Naive thymus-derived CD4-positive, alpha-beta T cell (primary cell): ENCODE data around the gene PTOV1. TPM values are rescaled to one million over a fixed set of nuclear protein-coding genes. Genes with fewer than 3 reads are reported as not detected.

Source experiments
- ATAC-seq: fragments of 150-1000 bp; cut with Tn5 transposase; 2 replicates; pipeline ENCODE4 v1.10.0; 2021; ENCODE audit warnings: mild to moderate bottlenecking, moderate library complexity
- CTCF ChIA-PET: fragments of 350-600 bp; sonication (Branson Sonifier 250); formaldehyde crosslinking; loops from one replicate; lab custom pipeline; 2021; ENCODE audit warnings: antibody characterized with exemption; lab: Charles Lee
- POLR2A ChIA-PET: fragments of 350-600 bp; sonication (Branson Sonifier 250); formaldehyde crosslinking; loops from one replicate; lab custom pipeline; 2021; ENCODE audit warnings: antibody characterized with exemption, inconsistent platforms; lab: Charles Lee
- DNase-seq, 9 donors: peaks; one replicate each; pipeline versions ENCODE4 v3.0.0 to v3.0.0-alpha.2; 2020 to 2022; ENCODE audit warnings: mixed read lengths in 1 of 9
- H3K27ac ChIP-seq: one replicate; pipeline ENCODE4 v1.7.0; 2013; ENCODE audit warnings: mild to moderate bottlenecking, low read depth, low read length, moderate library complexity
- H3K27me3 ChIP-seq, 2 donors: one replicate each; pipeline ENCODE4 v1.7.0; 2013; ENCODE audit warnings: low read length in 2 of 2, mild to moderate bottlenecking in 2 of 2, moderate library complexity in 2 of 2; ENCODE audit not compliant: control insufficient read depth in 2 of 2, insufficient read depth in 2 of 2
- H3K36me3 ChIP-seq, 3 experiments: 1 replicate in 2 of 3; 2 replicates in 1 of 3; pipeline ENCODE4 v1.7.0; 2013; ENCODE audit warnings: low read length in 3 of 3, mild to moderate bottlenecking in 3 of 3, moderate library complexity in 1 of 3; ENCODE audit not compliant: insufficient read depth in 3 of 3, control insufficient read depth in 2 of 3
- H3K4me1 ChIP-seq, 2 donors: one replicate each; pipeline ENCODE4 v1.7.0; 2013; ENCODE audit warnings: low read length in 2 of 2, mild to moderate bottlenecking in 2 of 2, moderate library complexity in 1 of 2; ENCODE audit not compliant: control insufficient read depth in 2 of 2, insufficient read depth in 2 of 2
- H3K4me3 ChIP-seq: 2 replicates; pipeline ENCODE4 v1.7.0; 2013; ENCODE audit warnings: mild to moderate bottlenecking, low read length
- H3K9me3 ChIP-seq, 3 experiments: 1 replicate in 2 of 3; 2 replicates in 1 of 3; pipeline ENCODE4 v1.7.0; 2013; ENCODE audit warnings: low read length in 3 of 3; ENCODE audit not compliant: control insufficient read depth in 2 of 3
- H3K27ac Mint-ChIP-seq, 9 donors: one replicate each; pipeline ENCODE4 v1.8.0; 2020 to 2022; ENCODE audit warnings: mixed read lengths in 9 of 9, mild to moderate bottlenecking in 8 of 9, moderate library complexity in 5 of 9, inconsistent platforms in 2 of 9
- H3K27me3 Mint-ChIP-seq, 5 donors: one replicate each; pipeline ENCODE4 v1.8.0; 2021 to 2022; ENCODE audit warnings: mixed read lengths in 5 of 5, mild to moderate bottlenecking in 1 of 5
- H3K36me3 Mint-ChIP-seq, 5 donors: one replicate each; pipeline ENCODE4 v1.8.0; 2020 to 2022; ENCODE audit warnings: mixed read lengths in 5 of 5, mild to moderate bottlenecking in 3 of 5, inconsistent platforms in 1 of 5
- H3K4me1 Mint-ChIP-seq, 7 donors: one replicate each; pipeline ENCODE4 v1.8.0; 2020 to 2022; ENCODE audit warnings: mixed read lengths in 7 of 7, mild to moderate bottlenecking in 3 of 7, inconsistent platforms in 1 of 7
- H3K4me3 Mint-ChIP-seq, 10 donors: one replicate each; pipeline ENCODE4 v1.8.0; 2020 to 2022; ENCODE audit warnings: mild to moderate bottlenecking in 10 of 10, mixed read lengths in 10 of 10, moderate library complexity in 6 of 10, inconsistent platforms in 2 of 10
- H3K9me3 Mint-ChIP-seq, 11 donors: one replicate each; pipeline ENCODE4 v1.8.0; 2020 to 2022; ENCODE audit warnings: mixed read lengths in 11 of 11, mild to moderate bottlenecking in 4 of 11, inconsistent platforms in 1 of 11, moderate library complexity in 1 of 11
- intact Hi-C, 2 donors: fragments of 100-400 bp; cut with micrococcal nuclease; formaldehyde crosslinking; loops; one replicate each; pipeline ENCODE4 v1.15.1; 2023
- polyA plus RNA-seq, 2 donors: library from polyadenylated mRNA; unstranded; fragments of 300-500 nt; fragmentation: Illumina TruSeq; gene quantifications; one replicate each; pipeline ENCODE4 v1.2.3, GENCODE V29; 2021
- total RNA-seq, 6 experiments: library from RNA in 5 of 6; stranded (reverse) in 5 of 6; gene quantifications; 1 replicate in 5 of 6; 2 replicates in 1 of 6; pipeline ENCODE4 v1.2.3 and lab custom pipeline; 2021 to 2026

Gene PTOV1
- total and polyA plus RNA-seq, 7 experiments from 2014 or later: 49.0 to 170 (median 150) TPM

DNA sequence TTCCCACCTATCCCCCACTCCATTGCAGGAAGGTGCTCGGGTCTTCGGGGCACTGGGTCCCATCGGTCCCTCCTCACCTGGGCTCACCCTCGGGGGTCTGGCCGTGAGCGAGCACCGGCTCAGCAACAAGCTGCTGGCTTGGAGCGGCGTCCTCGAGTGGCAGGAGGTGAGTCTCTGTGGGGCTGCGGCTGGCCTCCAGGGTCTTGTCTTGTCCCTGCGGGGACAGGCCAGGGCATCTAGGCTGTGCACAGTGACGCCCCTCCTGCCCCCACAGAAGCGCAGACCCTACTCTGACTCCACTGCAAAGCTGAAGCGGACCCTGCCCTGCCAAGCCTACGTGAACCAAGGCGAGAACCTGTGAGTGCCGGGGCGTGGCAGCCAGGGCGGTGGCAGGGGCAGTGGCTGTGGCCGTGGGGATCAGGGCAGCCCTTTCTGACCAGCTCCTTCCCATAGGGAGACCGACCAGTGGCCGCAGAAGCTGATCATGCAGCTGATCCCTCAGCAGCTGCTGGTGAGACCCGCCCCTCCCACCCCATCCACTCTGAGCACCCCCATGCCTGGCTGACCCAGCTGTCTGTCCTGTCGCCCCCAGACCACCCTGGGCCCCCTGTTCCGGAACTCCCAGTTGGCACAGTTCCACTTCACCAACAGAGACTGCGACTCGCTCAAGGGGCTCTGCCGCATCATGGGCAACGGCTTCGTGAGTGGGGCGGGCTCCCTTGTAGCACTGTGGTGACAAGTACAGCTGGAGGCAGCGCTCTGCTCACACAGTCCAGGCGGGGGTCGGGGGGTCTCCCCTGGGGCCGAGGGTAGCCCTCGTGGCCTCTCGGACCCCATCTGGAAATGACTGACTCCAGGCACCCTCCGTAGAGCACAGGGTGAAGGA is 3.7 kb downstream of the PTOV1 start:
- CTCF ChIA-PET: interaction anchor here (0.8 kb wide), 1 partner anchor 10 kb away, joined by 3 read pairs; no protein-coding TSS in a partner anchor
- intact Hi-C loops: no loop called here

GRCh38 chr19:49855277-49855675 is 4.3 kb downstream of the PTOV1 start:
- peak overlapping the region in 1 of 10 donors; percentile 41 for H3K4me3 Mint-ChIP-seq

More for the DNA sequence above, 3.7 kb downstream of the PTOV1 start:
- no peaks in the 10 kb centered on the region for H3K9me3 ChIP-seq
- ATAC-seq (no peak), DNase-seq (no peak)
- Mint-ChIP-seq H3K4me3 (no peak overlapping the region), H3K27ac (no peak overlapping the region), H3K9me3 (peaks cover 0 to 6% (median 0%) of the 10 kb centered on the region in 11 donors), H3K4me1 (peaks cover 20 to 28% (median 22%) of the 10 kb centered on the region in 7 donors), H3K27me3 (peaks cover 0 to 9% (median 0%) of the 10 kb centered on the region in 5 donors), H3K36me3 (peaks cover 0 to 7% (median 0%) of the 10 kb centered on the region in 5 donors)
- H3K4me3 ChIP-seq: no peak overlapping the region
- H3K27me3 ChIP-seq: no peaks in the 10 kb centered on the region
- H3K36me3 ChIP-seq: peaks cover 0 to 55% (median 3%) of the 10 kb centered on the region in 3 experiments
- peaks cover 7 to 17% of the 10 kb centered on the region in 2 donors for H3K4me1 ChIP-seq
- H3K27ac ChIP-seq: no peak overlapping the region
- POLR2A ChIA-PET: interaction anchor here (1.0 to 2.3 kb wide), 5 partner anchors 11 to 22 kb away, joined by 3 to 15 read pairs (median 5); partner anchors contain the start of genes AKT1S1 and TBC1D17

GRCh38 chr19:49855676-49856573 is 5.0 kb downstream of the PTOV1 start:
- POLR2A ChIA-PET: interaction anchor here (1.7 kb wide), 1 partner anchor 13 kb away, joined by 6 read pairs; no protein-coding TSS in a partner anchor

More at GRCh38 chr19:49855277-49855675, 4.3 kb downstream of the PTOV1 start:
- Histone ChIP-seq H3K4me3 (no peak overlapping the region), H3K27me3 (no peaks in the 10 kb centered on the region), H3K36me3 (peaks cover 0 to 62% (median 3%) of the 10 kb centered on the region in 3 experiments), H3K4me1 (peaks cover 7 to 12% of the 10 kb centered on the region in 2 donors), H3K27ac (no peak overlapping the region), H3K9me3 (no peaks in the 10 kb centered on the region)
- Mint-ChIP-seq H3K36me3 (peaks cover 0 to 7% (median 0%) of the 10 kb centered on the region in 5 donors), H3K9me3 (peaks cover 0 to 1% (median 0%) of the 10 kb centered on the region in 11 donors), H3K4me1 (peaks cover 14 to 21% (median 16%) of the 10 kb centered on the region in 7 donors), H3K27me3 (peaks cover 0 to 9% (median 0%) of the 10 kb centered on the region in 5 donors), H3K27ac (no peak overlapping the region)
- ATAC-seq: no peak
- intact Hi-C loops: no loop called here
- ChIA-PET CTCF (no interaction called here), POLR2A (interaction anchor here (1.1 kb wide), 1 partner anchor 20 kb away, joined by 4 read pairs; no protein-coding TSS in a partner anchor)
- DNase-seq: no peak

GRCh38 chr19:49856574-49857021 is 5.6 kb downstream of the PTOV1 start:
- H3K27me3 Mint-ChIP-seq: peaks cover 0 to 9% (median 0%) of the 10 kb centered on the region in 5 donors
- H3K36me3 Mint-ChIP-seq: peaks cover 0 to 11% (median 0%) of the 10 kb centered on the region in 5 donors
- Histone ChIP-seq H3K27me3 (no peaks in the 10 kb centered on the region), H3K4me3 (no peak overlapping the region), H3K9me3 (no peaks in the 10 kb centered on the region), H3K36me3 (peaks cover 0 to 71% (median 3%) of the 10 kb centered on the region in 3 experiments), H3K4me1 (peaks cover 7 to 11% of the 10 kb centered on the region in 2 donors), H3K27ac (no peak overlapping the region)
- DNase-seq (no peak), ATAC-seq (no peak)
- peaks cover 13 to 21% (median 15%) of the 10 kb centered on the region in 7 donors for H3K4me1 Mint-ChIP-seq
- intact Hi-C loops: no loop called here
- POLR2A ChIA-PET: interaction anchor here (1.7 kb wide), 1 partner anchor 12 kb away, joined by 6 read pairs; no protein-coding TSS in a partner anchor
- CTCF ChIA-PET: no interaction called here
- H3K4me3 Mint-ChIP-seq: no peak overlapping the region
- peaks cover 0 to 1% (median 0%) of the 10 kb centered on the region in 11 donors for H3K9me3 Mint-ChIP-seq
- no peak overlapping the region for H3K27ac Mint-ChIP-seq

More at GRCh38 chr19:49855676-49856573, 5.0 kb downstream of the PTOV1 start:
- peaks cover 0 to 64% (median 3%) of the 10 kb centered on the region in 3 experiments for H3K36me3 ChIP-seq
- DNase-seq (no peak), ATAC-seq (no peak)
- no peaks in the 10 kb centered on the region for H3K27me3 ChIP-seq
- H3K9me3 ChIP-seq: no peaks in the 10 kb centered on the region
- Mint-ChIP-seq H3K27me3 (peaks cover 0 to 9% (median 0%) of the 10 kb centered on the region in 5 donors), H3K4me3 (peak overlapping the region in 1 of 10 donors; percentile 38), H3K36me3 (peaks cover 0 to 8% (median 0%) of the 10 kb centered on the region in 5 donors), H3K27ac (peak overlapping the region in 4 of 9 donors; percentile 8 to 68 (median 40)), H3K4me1 (peaks cover 13 to 21% (median 15%) of the 10 kb centered on the region in 7 donors), H3K9me3 (peaks cover 0 to 1% (median 0%) of the 10 kb centered on the region in 11 donors)
- H3K4me3 ChIP-seq: no peak overlapping the region
- CTCF ChIA-PET: no interaction called here
- intact Hi-C loops: no loop called here
- H3K4me1 ChIP-seq: peaks cover 7 to 11% of the 10 kb centered on the region in 2 donors
- no peak overlapping the region for H3K27ac ChIP-seq

- CTCF ChIA-PET: no interaction called here
- H3K27ac ChIP-seq: no peak overlapping the region
Observed at GRCh38 chr19:49857061-49857837, 6.3 kb downstream of the PTOV1 start.

More at GRCh38 chr19:49857061-49857837, 6.3 kb downstream of the PTOV1 start:
- POLR2A ChIA-PET: interaction anchor here (1.7 kb wide), 1 partner anchor 12 kb away, joined by 6 read pairs; no protein-coding TSS in a partner anchor
- Mint-ChIP-seq H3K27me3 (peaks cover 0 to 5% (median 0%) of the 10 kb centered on the region in 5 donors), H3K4me1 (peaks cover 10 to 16% (median 11%) of the 10 kb centered on the region in 7 donors), H3K4me3 (no peak overlapping the region), H3K36me3 (peaks cover 0 to 11% (median 0%) of the 10 kb centered on the region in 5 donors), H3K27ac (no peak overlapping the region), H3K9me3 (peaks cover 0 to 1% (median 0%) of the 10 kb centered on the region in 11 donors)
- H3K4me3 ChIP-seq: no peak overlapping the region
- H3K9me3 ChIP-seq: no peaks in the 10 kb centered on the region
- no peaks in the 10 kb centered on the region for H3K27me3 ChIP-seq
- peaks cover 3 to 7% of the 10 kb centered on the region in 2 donors for H3K4me1 ChIP-seq
- no peak for DNase-seq
- intact Hi-C loops: no loop called here
- peaks cover 0 to 76% (median 3%) of the 10 kb centered on the region in 3 experiments for H3K36me3 ChIP-seq
- ATAC-seq: no peak
